NCI-H2081 treated with DMSO at 0.1 percent for 48 hours (cell line): Measurements from ENCODE around the gene IRS2.

Experiments
- DNase-seq: peaks from one replicate; lab custom pipeline; 2025; lab: John Stamatoyannopoulos, UW

IRS2 gene

DNA sequence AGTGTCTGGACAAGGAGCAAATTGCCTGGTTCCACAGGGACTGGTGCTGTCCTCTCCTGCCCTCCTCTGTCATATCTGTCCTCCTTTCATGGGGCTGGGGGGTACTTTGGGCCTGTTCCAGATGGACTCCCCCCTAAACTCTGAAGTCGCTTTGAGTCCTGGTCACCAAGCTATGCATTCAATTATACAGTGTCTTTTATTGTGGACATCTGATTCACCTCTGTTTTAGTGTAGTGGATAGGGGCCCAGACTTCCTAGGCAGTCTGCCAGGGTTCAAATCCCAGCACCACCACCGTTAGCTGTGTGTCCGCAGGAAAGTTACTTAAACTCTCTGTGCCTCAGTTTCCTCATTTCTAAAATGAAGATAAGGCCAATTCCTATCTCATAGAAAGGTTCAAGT is 21.0 kb upstream of the IRS2 start:
- DNase-seq: no peak

GRCh38 chr13:109804654-109805053 is 18.3 kb upstream of the IRS2 start:
- no peak for DNase-seq

DNA sequence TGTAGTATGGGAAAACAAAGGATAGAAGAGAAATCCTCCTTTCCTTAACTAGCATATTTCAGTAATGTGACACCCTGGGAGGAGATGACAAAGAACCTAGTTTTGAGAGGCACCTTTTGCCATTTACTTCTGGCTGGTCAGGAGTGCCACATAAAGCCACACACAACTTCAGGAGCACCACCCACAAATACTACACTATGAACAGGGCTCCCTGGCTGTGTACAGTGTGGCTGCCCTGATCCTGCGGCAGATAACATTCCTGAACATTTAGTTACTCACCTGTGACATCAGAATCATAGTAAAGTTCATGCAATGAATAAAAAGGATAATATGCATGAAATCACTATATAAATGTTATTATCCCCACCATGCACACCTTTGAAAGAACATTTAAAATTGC is 17.4 kb upstream of the IRS2 start:
- no peak for DNase-seq

DNA sequence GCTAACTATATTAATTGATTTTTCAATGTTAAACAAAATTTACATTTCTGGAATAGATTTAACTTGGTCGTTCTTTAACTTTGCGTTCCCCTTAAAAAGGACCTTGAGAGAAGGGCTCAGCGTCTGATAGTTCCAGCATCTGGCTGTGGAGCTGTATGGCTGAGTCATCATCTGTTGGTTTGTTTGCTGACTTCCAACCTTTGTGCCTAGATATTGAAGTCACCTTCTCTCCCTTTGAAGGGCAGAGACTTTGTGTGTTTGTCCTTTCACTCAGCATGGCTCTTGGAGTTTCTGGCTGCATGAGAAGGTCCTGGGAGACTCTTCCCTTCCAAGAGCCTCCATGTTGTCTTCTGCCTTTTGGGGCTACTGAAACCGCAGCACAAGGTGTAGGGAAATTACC is 16.6 kb upstream of the IRS2 start:
- no peak for DNase-seq

GRCh38 chr13:109795011-109795410 is 8.6 kb upstream of the IRS2 start:
- DNase-seq: no peak

DNA sequence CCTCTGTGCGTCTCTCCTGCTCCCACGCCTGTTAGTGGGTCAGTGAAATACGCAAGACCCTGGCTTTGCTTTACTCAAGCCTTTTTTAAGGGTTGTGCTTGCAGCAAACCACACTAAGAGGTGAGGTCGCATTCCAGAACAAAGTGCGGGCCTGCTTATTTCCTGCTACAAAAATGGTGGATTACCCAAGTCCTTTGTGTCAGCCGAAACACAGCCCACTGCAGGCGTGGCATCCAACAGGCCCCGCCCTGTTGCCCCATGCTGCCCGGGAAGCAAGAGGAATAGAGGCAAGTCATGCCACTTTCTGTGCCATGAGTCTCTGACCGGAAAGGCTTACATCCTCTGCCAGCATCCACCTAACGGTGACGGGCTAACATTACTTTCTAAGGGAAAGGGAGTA is 7.7 kb upstream of the IRS2 start:
- no peak for DNase-seq

DNA sequence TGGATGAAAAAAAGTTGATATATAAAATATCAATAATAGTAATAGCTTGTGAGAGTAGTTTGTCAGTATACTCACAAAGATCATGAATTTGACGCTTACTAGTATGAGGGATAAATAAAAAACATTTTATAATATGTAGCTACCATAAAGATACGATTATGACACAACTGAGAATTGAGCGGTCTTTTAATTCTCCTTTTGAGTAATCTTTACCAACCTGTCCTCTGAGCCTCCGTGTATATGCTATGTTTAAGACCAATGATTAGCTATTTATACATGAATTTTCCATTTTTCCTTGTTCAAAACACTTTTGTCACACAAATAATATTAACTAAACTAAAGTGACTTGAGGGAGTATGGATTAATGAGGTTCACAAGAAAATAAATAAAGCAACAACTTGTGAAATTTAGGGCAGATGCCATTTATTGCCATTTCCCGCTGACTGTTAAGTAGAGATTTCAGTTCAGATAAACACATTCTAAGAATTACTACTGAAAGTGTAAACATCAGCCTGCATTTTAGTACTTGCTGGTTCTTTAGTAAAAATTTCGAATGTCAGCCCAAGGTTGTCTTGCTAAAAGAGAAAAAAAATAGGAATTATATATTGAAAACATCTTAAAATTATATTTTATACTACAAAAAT is 6.2 kb upstream of the IRS2 start:
- no peak for DNase-seq

DNA sequence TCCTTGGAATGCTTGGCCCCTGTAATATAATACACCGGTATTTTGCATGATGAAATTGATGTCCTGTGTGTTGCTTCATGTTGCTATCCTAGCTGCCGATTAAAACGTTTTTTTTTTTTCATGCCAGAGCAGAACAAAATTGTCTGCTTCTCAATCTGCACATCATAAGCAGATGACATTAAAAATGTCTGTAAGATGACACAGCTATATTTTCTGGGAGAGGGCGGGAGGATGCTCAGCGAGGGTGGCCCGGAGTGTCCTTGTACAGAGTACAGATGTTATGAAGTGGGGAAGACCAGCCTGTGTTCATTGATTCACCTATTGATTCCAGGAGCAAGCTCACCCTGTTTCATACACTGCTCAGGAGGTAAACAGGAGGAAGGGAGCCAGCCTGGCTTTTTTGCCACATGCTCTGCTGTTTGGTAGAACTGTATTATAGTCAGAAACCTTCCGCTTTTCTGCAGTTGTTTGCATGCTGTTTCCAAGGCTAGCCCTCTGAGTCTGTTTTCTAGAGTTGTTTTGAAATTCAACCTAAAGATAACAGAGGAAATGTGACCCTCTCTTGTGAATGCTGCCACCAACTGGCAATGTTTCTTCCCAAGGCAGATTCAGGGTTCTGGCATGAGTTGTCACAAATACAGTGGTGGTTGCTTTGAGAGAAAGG is 4.7 kb upstream of the IRS2 start:
- no peak for DNase-seq

GRCh38 chr13:109790086-109790485 is 3.7 kb upstream of the IRS2 start:
- no peak for DNase-seq

- DNase-seq: no peak
These were observed 2.9 kb upstream of the IRS2 start for GRCh38 chr13:109789262-109789661.

DNA sequence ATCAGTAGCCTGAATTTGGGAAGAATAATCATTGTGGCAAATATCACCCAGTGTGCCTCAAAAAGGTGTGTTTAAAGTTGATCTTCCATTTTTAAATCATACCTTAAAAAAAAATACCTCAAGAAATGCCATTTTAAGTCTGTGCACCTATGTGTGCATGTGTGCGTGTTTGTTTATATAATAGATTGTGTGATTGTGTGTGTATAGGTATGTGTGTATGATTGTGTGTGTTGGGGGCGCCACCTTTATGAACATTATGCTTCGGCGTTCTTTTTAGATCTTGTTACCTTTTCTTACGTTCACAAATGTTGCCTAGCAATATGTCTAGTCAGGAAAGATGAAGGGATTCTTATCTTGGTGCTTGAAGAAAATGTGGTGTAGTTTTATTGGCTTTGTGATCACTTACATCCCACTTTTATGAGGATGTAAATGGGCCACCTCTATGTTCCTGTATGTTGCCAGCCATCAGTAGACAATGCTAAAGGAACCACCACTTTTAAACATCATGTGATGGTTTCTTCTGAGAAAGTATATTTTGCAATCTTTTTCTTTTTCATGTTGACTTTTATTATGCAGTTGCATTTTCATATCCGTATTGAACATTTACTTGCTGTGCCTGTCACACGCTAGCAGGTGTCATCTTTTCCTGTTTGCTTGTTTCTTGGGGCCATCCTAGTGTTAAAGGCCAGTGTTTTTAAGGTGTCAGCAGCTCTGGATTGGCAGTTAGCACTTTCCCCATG is 2.2 kb upstream of the IRS2 start:
- no peak for DNase-seq

DNA sequence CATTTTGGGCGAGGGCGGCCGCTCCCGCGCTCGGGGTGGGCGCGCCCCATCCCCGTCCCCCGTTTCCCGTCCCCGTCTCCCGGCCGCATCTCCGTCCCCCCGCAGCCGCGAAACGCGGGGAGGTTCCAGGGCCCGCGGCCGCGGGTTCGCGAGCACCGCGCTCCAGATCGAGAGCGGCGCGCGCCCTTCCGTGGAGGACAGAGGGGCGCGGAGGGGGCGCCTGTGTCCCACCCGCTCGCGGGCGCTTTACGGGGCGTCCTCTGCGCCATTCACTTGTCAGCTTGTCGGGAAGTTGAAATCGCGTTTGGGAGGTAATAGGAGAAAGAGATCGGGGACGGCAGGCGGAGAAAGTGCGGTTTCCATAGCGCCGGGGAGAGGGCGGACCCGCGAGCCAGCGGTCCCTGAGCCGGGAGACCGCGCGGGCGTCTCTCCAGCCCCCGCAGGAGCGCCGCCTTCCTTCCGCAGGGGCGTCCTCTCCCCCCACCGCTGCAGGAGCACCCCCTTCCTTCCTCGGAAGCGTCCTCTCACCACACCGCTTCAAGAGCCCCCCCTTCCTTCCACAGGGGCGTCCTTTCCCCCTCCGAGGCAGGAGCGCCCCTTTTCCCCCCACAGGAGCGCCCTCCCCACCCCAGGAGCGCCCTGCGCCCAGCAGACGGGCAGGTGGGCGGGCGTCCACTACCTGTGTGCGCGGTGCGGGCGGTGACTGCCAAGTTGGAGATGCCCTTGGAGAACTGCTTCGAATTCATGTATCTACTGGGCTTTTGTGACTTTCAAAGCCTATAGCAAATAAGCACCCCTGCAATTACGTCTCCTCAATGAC is 962 bp upstream of the IRS2 start:
- no peak for DNase-seq

- no peak for DNase-seq
These were observed 412 bp downstream of the IRS2 start for GRCh38 chr13:109785892-109786450.

DNA sequence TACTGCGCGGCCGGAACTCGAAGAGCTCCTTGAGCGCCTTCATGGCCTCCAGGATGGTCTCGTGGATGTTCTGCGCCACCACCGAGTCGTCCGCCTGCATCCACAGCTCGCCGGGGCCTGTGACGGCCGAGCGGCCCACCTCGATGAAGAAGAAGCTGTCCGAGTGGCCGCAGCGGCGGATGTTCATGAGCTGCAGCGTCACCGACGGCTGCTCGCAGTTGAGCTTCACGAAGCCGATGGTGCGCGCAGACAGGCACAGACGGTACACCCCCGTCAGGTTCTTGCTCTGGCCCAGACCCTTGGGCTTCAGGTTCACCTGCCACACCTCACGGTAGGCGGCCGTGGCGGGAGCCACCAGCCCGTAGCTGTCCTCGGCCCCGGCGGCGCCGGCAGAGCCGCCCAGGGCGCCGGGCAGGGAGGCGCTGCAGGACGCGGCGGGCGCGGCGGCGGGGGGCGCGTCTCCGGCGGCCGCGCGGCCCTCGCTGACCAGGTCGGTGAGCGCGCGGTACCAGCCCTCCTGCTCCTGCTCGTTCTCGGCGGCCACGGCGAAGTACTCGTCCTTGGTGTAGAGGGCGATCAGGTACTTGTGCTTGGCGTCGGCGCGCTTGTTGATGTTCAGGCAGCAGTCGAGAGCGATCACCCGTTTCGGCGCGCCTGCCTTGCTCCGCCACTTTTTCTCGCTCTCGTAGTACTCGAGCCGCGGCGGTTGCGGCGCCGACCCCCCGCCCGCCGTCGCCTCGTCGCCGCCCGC is 1.1 kb downstream of the IRS2 start:
- no peak for DNase-seq

GRCh38 chr13:109784590-109785140 is 1.7 kb downstream of the IRS2 start:
- DNase-seq: no peak

DNA sequence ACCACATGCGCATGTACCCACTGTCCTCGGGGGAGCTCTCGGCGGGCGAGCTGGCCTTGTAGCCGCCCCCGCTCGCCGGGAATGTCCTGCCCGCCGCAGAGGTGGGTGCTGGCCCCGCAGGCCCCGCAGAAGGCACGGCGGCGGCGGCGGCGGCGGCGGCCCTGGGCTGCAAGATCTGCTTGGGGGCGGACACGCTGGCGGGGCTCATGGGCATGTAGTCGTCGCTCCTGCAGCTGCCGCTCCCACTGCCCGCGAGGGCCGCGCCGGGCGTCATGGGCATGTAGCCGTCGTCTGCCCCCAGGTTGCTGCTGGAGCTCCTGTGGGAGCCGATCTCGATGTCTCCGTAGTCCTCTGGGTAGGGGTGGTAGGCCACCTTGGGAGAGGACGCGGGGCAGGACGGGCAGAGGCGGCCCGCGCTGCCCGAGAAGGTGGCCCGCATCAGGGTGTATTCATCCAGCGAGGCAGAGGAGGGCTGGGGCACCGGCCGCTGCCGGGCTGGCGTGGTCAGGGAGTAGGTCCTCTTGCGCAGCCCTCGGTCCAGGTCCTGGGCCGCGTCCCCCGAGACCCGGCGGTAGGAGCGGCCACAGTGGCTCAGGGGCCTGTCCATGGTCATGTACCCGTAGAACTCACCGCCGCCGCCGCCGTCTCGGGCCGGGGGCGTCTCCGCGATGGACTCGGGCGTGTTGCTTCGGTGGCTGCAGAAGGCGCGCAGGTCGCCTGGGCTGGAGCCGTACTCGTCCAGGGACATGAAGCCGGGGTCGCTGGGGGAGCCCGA is 2.4 kb downstream of the IRS2 start:
- DNase-seq: no peak

- no peak for DNase-seq
These were observed 3.0 kb downstream of the IRS2 start for GRCh38 chr13:109783447-109783814.

DNA sequence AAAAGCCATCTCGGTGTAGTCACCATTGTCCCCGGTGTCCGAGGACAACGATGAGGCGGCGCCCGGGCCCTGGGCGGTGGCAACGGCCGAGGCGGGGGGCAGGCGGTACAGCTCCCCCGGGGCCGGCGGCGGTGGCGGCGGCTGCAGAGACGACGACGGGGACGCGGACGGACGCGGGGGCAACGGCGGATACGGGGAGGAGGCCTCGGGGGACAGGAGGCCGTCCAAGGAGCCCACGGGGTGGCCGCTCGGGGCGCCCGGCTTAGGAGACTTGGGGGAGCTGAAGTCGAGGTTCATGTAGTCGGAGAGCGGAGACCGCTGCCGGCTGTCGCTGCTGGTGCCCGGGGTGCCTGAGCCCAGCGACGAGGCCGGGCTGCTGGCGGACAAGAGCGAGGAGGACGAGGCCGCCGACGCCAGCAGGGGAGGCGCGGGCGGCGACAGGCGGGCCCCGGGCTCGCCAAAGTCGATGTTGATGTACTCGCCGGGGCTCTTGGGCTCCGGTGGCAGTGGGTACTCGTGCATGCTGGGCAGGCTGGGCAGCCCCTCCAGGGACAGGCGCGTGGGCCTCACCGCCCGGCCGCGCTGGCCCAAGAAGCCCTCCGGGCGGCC is 3.5 kb downstream of the IRS2 start:
- no peak for DNase-seq

DNA sequence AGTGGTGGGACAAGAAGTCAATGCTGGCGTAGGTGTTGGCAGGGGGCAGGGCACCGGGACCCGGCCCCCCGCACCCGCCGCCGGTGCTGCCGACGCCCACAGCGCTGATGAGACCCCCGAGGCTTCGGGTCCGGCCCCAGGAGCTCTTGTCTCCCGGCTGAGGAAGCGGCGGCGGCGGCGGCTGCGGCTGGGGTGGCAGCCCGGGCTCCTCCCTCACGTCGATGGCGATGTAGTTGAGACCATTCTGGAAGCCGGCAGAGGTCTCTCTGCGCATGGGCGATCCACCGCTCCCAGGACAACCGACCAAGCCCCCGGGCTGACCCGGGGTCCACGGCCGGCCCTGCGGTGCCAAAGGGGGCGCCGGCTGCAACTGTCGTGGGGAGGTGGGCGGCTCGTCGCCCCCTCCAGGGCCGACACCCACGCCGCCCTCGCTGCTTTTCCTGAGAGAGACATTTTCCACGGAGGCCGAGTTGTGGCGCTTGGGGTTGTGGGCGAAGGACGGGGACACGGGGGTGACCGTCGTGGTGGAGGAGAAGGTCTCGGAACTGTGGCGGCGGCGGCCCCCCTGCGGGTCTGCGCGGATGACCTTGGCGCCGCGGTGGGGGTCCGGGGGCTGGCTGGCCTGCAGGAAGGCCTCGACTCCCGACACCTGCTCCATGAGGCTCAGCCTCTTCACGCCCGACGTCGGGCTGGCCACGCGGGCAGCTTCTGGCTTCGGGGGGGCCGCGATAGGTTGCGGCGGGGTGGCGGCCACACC is 4.1 kb downstream of the IRS2 start:
- DNase-seq: no peak
